Activated T-cell treated with anti-CD3 and anti-CD28 coated beads, Interleukin-2, amount 50 U/mL, for 1 hour (primary cell): ENCODE measurements around the gene ARSA.

Experiments
- DNase-seq: peaks from one replicate; pipeline ENCODE4 v3.0.0-alpha.2; 2020

Gene ARSA

DNA sequence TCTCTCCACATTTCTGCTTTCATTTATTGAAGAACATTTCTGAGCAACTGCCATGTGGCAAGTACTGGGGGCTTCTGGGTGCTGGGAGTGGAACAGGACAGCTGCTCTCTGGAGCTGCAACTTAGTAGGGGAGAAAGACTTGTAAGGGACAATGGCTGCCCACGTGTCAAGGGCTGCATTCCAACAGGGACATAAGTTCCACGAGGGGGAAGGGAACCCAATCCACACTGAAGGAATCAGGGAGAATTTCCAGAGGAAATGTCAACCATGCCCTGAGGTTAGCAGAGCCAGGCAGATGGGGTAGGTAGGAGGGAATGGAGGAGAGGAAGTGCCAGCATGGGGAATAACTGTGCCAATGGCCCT lies 25.6 kb downstream of the ARSA start:
- DNase-seq = no peak

- DNase-seq = peak; percentile 13
Measured at GRCh38 chr22:50601669-50602337, 26.1 kb downstream of the ARSA start.

- DNase-seq = peak; percentile 16
Measured at GRCh38 chr22:50600967-50601668, 26.8 kb downstream of the ARSA start.

DNA sequence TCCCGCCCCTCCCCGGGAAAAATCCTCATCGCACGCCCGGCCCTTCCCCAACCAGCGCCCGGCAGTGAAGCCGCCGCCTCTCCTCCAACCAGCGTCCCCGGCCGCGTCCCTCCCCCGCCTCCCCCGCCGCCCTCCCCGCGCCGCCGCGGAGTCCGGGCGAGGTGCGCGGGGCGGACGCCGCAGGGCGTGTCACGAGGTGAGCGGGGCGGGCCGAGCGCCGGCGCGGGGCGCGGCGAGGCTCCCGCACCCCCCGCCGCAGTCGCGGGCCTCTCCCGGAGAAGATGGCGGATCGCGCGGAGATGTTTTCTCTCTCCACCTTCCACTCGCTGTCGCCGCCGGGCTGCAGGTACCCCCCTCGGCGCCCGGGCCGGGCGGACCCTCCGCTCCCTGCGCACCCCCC lies 27.4 kb downstream of the ARSA start, which contains the start of gene MAPK8IP2:
Gene MAPK8IP2 (plus strand): TSS at position 256 of the 400 bp plus-strand sequence. CDS start 26 bp downstream, at position 282.
- DNase-seq = peak; percentile 19

- peak; percentile 75 for DNase-seq
Measured at GRCh38 chr22:50599816-50600455, 28.0 kb downstream of the ARSA start.

GRCh38 chr22:50597097-50597496 lies 30.9 kb downstream of the ARSA start:
- DNase-seq = no peak

GRCh38 chr22:50595189-50595588 lies 32.8 kb downstream of the ARSA start:
- DNase-seq = no peak

GRCh38 chr22:50587407-50587806 lies 40.5 kb downstream of the ARSA start:
- no peak for DNase-seq

- DNase-seq = no peak
Measured at GRCh38 chr22:50586416-50586815, 41.5 kb downstream of the ARSA start.

DNA sequence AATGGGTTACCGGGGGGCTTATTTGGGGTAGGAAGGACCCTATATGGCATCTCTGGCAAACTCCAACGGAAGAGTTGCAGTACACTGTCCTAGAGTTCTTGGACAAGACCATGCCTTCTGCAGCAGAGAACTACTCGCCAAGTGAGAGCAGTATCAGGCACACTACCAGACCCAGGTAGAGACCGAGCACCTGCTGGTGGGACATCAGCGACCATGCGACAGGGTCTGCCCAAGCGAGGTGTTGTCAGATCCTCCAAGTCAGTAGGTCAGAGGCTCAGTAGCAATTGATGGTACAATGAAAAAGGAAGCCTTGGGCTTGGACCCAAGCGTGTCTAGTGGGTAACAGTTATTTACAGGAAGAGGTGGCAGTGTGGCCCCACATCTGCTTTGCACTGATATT lies 42.2 kb downstream of the ARSA start:
- no peak for DNase-seq

- DNase-seq = no peak
Measured at GRCh38 chr22:50585238-50585637, 42.7 kb downstream of the ARSA start.

- no peak for DNase-seq
Measured at GRCh38 chr22:50584106-50585096, 43.6 kb downstream of the ARSA start.

DNA sequence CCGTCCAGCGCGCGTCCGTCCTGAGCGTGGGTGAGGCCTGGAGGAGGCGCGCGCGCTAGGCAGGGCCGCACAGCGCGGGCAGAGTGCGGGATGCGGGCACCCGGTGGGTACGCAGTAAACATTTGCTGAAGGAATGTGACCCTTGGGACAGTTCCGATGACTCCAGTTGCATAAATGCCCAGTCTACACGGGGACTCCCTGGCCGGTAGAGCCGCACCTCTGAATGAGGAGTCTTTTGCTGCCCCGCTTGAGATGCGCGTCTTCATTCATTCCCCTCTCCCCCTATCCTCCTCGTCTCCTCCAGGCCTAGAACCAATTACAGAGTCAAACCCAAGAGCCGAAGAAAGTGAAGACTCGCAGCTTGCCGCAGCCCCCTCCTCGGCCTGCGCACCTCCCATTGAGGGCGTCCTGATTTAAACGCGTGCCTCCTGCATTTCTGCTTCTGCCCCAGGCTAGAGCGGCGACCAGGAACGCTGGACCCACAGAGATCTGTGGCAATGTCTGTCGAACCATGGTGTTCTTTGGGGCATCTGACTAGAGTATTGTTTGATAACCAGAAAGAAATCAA lies 44.6 kb downstream of the ARSA start:
- no peak for DNase-seq

DNA sequence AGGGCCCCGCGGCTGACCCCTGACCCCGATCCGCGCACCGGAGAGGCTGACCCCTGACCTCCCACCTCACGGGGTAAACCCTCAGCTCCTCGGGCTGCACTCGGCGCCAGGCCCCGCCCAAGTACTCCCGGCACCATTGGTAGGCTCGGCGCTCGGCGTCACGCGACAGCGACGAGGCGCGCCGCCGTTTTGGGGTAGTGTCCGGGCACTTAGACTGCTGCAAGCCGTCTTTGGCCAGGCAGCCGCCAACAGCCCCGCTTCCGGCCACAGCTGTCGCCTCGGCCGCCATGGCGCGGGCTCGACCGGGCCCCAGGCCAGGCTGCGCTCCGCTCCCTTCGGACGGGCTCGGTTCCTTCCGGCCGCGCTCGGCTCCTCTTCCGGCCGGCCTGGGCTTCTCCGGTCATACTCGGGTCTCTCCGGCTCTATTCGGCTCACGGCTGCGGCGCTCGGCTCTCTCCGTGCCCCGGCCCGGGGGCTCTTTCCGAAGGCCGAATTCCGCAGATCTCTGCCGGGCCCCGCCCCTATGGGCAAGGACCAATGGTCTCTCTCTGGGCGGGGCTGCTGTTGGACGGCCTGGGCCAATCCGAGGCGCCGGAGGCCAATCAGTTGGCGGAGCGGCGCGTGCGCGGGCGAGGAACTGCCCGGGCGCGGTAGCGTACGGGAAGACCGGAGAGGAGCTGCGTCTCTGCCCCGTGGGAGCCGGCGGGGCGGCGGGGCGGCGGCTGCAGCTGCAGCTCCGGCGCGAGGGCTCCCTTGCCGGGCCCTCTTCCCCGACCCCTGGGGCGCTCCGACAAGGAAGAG lies 45.3 kb downstream of the ARSA start, which contains the start of gene CHKB:
Gene CHKB (minus strand): TSS at position 357 of the 801 bp plus-strand sequence. CDS start 68 bp downstream, at position 289.
- peak; percentile 97 for DNase-seq

DNA sequence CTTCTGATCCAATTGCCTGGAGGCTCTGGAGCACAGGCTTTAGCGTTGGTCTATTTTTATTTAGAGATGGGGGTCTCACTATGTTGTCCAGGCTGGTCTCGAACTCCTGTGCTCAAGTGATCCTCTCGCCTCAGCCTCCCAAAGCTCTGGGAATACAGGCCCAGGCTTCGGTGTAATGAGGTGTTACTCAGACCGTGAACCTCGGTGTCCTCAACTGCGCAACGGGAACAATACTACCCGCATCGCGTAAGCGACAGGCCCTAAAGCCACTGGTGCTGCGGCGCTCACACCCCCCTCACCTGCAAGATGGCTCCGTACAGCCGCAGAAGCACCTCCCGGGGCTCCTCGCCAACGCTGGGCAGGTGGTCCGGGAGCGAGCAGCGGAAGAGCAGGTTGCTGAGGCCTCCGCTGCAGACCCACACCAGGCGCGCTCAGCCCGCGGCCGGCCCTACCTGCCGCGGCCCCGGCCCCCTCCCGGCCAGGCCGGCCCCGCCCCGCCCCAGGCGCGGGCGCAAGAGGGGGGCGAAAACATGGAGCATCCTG lies 45.9 kb downstream of the ARSA start:
- DNase-seq = no peak

DNA sequence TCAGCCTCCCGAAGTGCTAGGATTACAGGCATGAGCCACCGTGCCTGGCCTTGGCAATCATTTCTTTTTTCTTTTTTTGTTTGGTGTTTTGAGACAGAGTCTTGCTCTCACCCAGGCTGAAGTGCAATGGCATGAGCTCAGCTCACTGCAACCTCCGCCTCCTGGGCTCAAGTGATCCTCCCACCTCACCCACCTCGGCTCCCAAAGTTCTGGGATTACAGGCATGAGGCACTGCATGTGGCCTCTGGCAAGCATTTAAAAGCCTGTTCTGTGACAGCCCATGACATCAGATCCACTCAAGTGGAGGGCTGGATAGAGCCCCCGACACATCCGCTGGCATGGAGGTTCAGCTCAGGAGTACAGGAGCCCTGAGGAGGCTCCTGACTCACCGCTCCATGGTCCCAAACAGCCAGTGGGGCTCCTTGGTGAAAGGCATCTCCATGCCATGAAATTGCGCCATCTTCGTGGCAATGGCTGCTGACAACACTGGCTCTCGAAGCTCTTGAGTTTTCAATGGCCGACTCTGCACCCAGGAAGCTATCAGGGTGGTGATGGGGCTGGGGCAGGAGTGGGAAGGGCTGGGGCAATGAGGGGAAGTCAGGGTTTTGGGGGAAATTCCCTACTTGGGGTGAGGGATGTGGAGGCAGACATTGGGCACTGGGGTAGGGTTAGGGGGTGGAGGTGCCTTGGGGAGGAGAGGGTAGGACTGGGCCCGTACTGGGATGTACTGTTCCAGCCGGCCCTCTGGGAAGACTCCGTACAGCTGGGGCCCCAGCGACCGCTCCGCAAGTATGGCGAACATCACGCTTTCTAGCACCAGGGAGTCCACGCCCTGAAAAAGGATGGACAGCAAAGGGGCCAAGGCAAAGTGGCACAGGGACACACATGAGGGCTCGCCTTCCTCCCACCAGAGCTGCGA lies 46.7 kb downstream of the ARSA start:
- DNase-seq = no peak

DNA sequence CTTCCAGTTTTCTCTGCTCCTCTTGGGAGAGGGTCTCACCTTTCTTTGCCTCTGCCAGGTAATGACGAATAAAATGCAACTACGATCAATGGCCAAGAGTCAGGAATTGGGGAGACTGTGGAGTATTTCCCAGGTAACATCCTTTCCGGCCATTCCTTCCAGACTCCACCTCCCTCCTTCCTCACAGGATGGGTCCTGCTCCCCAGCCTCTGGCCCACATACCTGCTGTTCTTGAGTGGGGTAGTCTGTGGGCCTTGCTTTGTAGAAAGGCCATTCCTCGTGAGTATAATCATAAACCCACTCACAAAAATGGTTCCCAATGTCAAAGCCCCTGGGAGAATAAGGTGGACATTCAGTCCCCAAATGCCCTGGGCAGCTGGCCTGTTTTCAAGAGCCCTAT lies 48.2 kb downstream of the ARSA start:
- no peak for DNase-seq

GRCh38 chr22:50578776-50579310 lies 49.1 kb downstream of the ARSA start:
- no peak for DNase-seq

DNA sequence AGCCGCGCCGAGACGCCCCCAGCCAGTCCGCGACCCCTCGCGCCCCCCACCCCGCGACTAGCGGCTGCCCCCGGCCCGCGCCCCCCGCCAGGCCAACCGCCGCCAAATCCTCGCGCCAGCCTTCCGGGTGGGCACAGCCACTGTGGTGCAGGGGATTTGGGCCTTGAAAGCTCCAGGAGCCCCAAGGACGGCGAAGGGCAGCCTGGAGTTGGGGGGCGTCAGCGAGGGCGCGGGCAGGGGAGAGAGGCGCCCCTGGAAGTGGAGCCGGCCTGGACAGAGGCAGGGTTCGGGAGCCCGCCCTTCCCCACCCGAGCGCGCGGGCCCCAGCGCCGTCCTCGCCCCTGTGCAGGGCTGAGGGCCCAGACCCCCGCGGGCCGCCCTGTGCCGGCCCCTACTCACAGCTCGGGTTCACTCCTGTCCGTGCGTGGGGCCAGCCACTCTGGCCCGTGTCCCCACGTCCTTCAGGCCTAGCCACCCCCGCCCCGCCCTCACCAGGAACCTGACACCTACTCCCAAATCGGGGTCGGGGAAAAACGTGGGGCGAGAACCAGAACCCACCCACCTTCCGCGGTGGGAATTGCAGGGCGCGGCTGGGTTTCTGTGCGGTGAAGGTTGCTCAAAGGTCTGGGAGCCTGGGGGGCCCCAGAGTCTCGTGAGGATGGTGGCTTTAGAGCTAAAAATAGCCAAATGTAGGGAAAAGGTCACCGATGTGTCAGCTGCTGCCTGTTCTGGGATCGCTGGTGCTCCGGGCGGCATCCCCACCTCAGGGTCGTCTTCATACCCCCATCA lies 49.8 kb downstream of the ARSA start, which contains the start of gene CPT1B:
Gene CPT1B (minus strand): TSS at position 441 of the 789 bp plus-strand sequence. CDS start 512 bp downstream, outside the sequence.
- DNase-seq = no peak
